Astrocyte (in vitro differentiated cells and primary cell): Measurements from ENCODE around the gene NTM.

Experiments used
- EZH2 ChIP-seq: IDR thresholded peaks from 2 replicates; pipeline ENCODE4 v1.6.1; 2012; ENCODE audit warnings: mild to moderate bottlenecking, low read length, inconsistent platforms; ENCODE audit not compliant: insufficient read depth
- TF ChIP-seq, protein P1 (sequence below): IDR thresholded peaks from 2 replicates; pipeline ENCODE4 v1.5.1; 2011; ENCODE audit warnings: low read depth, mild to moderate bottlenecking, inconsistent platforms, low read length, moderate library complexity; ENCODE audit not compliant: insufficient read depth

DNA sequence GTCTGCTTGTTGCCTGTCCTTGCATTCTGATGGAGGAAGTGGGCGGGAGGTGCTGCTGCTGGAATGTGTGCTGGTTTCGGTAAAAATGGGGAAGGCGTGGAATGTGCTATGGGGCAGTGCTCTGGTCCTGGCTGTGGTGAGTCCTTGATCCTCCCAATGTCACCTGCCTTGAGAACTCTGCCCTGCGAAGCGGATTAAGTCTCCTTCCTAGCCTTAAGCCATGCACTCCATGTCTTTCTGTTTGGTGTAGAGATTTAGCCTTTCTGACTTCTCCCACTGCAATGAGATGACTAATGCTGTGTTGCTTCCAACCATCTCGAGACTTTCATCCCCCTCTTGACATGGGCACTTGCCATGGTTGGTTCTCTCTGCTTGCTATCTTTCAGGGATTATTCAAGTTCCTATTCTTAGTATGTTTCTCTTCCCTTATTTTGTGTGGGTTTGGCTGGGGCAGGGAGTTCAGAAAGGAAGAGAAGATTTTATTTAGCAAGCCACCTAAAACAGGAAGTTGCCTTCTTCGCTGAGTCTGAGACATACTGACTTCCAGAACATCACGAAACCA is 687.9 kb downstream of the NTM start:
- no peak for TF ChIP-seq EZH2
- TF ChIP-seq, protein P1, sequence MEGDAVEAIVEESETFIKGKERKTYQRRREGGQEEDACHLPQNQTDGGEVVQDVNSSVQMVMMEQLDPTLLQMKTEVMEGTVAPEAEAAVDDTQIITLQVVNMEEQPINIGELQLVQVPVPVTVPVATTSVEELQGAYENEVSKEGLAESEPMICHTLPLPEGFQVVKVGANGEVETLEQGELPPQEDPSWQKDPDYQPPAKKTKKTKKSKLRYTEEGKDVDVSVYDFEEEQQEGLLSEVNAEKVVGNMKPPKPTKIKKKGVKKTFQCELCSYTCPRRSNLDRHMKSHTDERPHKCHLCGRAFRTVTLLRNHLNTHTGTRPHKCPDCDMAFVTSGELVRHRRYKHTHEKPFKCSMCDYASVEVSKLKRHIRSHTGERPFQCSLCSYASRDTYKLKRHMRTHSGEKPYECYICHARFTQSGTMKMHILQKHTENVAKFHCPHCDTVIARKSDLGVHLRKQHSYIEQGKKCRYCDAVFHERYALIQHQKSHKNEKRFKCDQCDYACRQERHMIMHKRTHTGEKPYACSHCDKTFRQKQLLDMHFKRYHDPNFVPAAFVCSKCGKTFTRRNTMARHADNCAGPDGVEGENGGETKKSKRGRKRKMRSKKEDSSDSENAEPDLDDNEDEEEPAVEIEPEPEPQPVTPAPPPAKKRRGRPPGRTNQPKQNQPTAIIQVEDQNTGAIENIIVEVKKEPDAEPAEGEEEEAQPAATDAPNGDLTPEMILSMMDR, result no peak
